GM20000 (cell line): ENCODE results near the gene PATL1.

Experiments
- DNase-seq: peaks from one replicate; pipeline ENCODE4 v3.0.0; 2012; ENCODE audit warnings: low spot score
- CTCF ChIP-seq: IDR thresholded peaks from 2 replicates; pipeline ENCODE4 v1.5.1; 2012; ENCODE audit warnings: mild to moderate bottlenecking, control low read depth; ENCODE audit errors: extremely low read depth, missing control alignments

PATL1 gene

GRCh38 chr11:59679347-59679746, 10.5 kb upstream of the PATL1 start:
- no peak for TF ChIP-seq CTCF
- no peak for DNase-seq

GRCh38 chr11:59678813-59679165, 10.0 kb upstream of the PATL1 start:
- no peak for DNase-seq
- no peak for TF ChIP-seq CTCF

- no peak for DNase-seq
- no peak for TF ChIP-seq CTCF
Measured at GRCh38 chr11:59678118-59678812, 9.4 kb upstream of the PATL1 start.

GRCh38 chr11:59676205-59676604, 7.4 kb upstream of the PATL1 start:
- DNase-seq, result no peak
- no peak for TF ChIP-seq CTCF

- no peak for TF ChIP-seq CTCF
- DNase-seq, result no peak
Measured at GRCh38 chr11:59674291-59674690, 5.5 kb upstream of the PATL1 start.

- no peak for TF ChIP-seq CTCF
- DNase-seq, result no peak
Measured at GRCh38 chr11:59673291-59673690, 4.5 kb upstream of the PATL1 start.

GRCh38 chr11:59671471-59671870, 2.6 kb upstream of the PATL1 start:
- DNase-seq, result no peak
- no peak for TF ChIP-seq CTCF
